ENCODE measurements around the gene EVI2A. TPM values are rescaled to one million over a fixed set of nuclear protein-coding genes. Genes with fewer than 3 reads are reported as not detected.
"Not testable (repeated sequence)": the region's sequence is repeated elsewhere in the genome, so short reads cannot be mapped to it uniquely, and the experiment has no call there.

EVI2A gene
- total RNA-seq, 1 experiment from 2014 or later = not detected

GRCh38 chr17:31293581-31293980 lies 27.8 kb downstream of the EVI2A start:
- H3K4me2 ChIP-seq = no peak overlapping the region
- H3F3A ChIP-seq (ENCODE audit: insufficient read depth, low read depth) = no peaks in the 10 kb centered on the region
- no peak for TF ChIP-seq CTCF (conservative IDR thresholded peaks at IDR 0.05)
- no peak for TF ChIP-seq EZH2 (IDR thresholded peaks at IDR 0.05; ENCODE audit: low read depth)
- H3K27ac ChIP-seq = no peak overlapping the region
- no peak overlapping the region for H3K4me3 ChIP-seq
- no peak for DNase-seq
- POLR2A ChIA-PET (ENCODE audit: unreplicated experiment) = no interaction called here
- H3K79me2 ChIP-seq (ENCODE audit: low read depth) = no peaks in the 10 kb centered on the region
- H3K9me2 ChIP-seq (ENCODE audit: insufficient read depth) = no peaks in the 10 kb centered on the region
- no peaks in the 10 kb centered on the region for H3K9me3 ChIP-seq (ENCODE audit: insufficient read depth, low read depth)
- intact Hi-C loops (cut with micrococcal nuclease; ENCODE audit: unreplicated experiment) = no loop called here
- 0 out of 2 replicates have a peak, but pooled peaks cover 5% of the 10 kb centered on the region for H4K20me1 ChIP-seq (ENCODE audit: insufficient read depth)
- H3K27me3 ChIP-seq (ENCODE audit: insufficient read depth, low read depth) = no peaks in the 10 kb centered on the region
- H2AFZ ChIP-seq = no peak overlapping the region
- CTCF ChIA-PET = no interaction called here
- no peaks in the 10 kb centered on the region for H3K4me1 ChIP-seq (replicated peaks; ENCODE audit: insufficient read depth)
- no TSS peak for BruUV-seq (replicated peaks)
- H3K36me3 ChIP-seq (ENCODE audit: low read depth) = no peaks in the 10 kb centered on the region

GRCh38 chr17:31291820-31292219 lies 29.6 kb downstream of the EVI2A start:
- no peak overlapping the region for H3K4me2 ChIP-seq
- 0 out of 2 replicates have a peak, but pooled peaks cover 5% of the 10 kb centered on the region for H4K20me1 ChIP-seq (ENCODE audit: insufficient read depth)
- no peak for DNase-seq
- intact Hi-C loops (cut with micrococcal nuclease; ENCODE audit: unreplicated experiment) = no loop called here
- no peaks in the 10 kb centered on the region for H3K9me3 ChIP-seq (ENCODE audit: insufficient read depth, low read depth)
- no peak overlapping the region for H3K4me3 ChIP-seq
- H2AFZ ChIP-seq = no peak overlapping the region
- ChIA-PET POLR2A (ENCODE audit: unreplicated experiment) (no interaction called here), CTCF (no interaction called here)
- no TSS peak for BruUV-seq (replicated peaks)
- TF ChIP-seq EZH2 (IDR thresholded peaks at IDR 0.05; ENCODE audit: low read depth) (no peak), CTCF (conservative IDR thresholded peaks at IDR 0.05) (no peak)
- no peaks in the 10 kb centered on the region for H3K36me3 ChIP-seq (ENCODE audit: low read depth)
- no peaks in the 10 kb centered on the region for H3K9me2 ChIP-seq (ENCODE audit: insufficient read depth)
- no peaks in the 10 kb centered on the region for H3K27me3 ChIP-seq (ENCODE audit: insufficient read depth, low read depth)
- H3K27ac ChIP-seq = no peak overlapping the region
- no peaks in the 10 kb centered on the region for H3K79me2 ChIP-seq (ENCODE audit: low read depth)
- H3K4me1 ChIP-seq (replicated peaks; ENCODE audit: insufficient read depth) = no peaks in the 10 kb centered on the region
- H3F3A ChIP-seq (ENCODE audit: insufficient read depth, low read depth) = no peaks in the 10 kb centered on the region

- no peak for TF ChIP-seq CTCF (conservative IDR thresholded peaks at IDR 0.05)
- no peak for TF ChIP-seq EZH2 (IDR thresholded peaks at IDR 0.05; ENCODE audit: low read depth)
- Histone ChIP-seq H3K27ac (no peak overlapping the region), H3K9me3 (ENCODE audit: insufficient read depth, low read depth) (no peaks in the 10 kb centered on the region), H3K79me2 (ENCODE audit: low read depth) (no peaks in the 10 kb centered on the region), H3F3A (ENCODE audit: insufficient read depth, low read depth) (no peaks in the 10 kb centered on the region), H3K4me2 (no peak overlapping the region), H2AFZ (no peak overlapping the region), H3K4me3 (no peak overlapping the region), H3K9me2 (ENCODE audit: insufficient read depth) (no peaks in the 10 kb centered on the region), H3K4me1 (replicated peaks; ENCODE audit: insufficient read depth) (no peaks in the 10 kb centered on the region), H4K20me1 (ENCODE audit: insufficient read depth) (no peaks in the 10 kb centered on the region), H3K36me3 (ENCODE audit: low read depth) (no peaks in the 10 kb centered on the region), H3K27me3 (ENCODE audit: insufficient read depth, low read depth) (no peaks in the 10 kb centered on the region)
- DNase-seq = no peak
- ChIA-PET POLR2A (ENCODE audit: unreplicated experiment) (no interaction called here), CTCF (no interaction called here)
- intact Hi-C loops (cut with micrococcal nuclease; ENCODE audit: unreplicated experiment) = no loop called here
- no TSS peak for BruUV-seq (replicated peaks)
Observed at GRCh38 chr17:31289790-31290189, 31.6 kb downstream of the EVI2A start.

DNA sequence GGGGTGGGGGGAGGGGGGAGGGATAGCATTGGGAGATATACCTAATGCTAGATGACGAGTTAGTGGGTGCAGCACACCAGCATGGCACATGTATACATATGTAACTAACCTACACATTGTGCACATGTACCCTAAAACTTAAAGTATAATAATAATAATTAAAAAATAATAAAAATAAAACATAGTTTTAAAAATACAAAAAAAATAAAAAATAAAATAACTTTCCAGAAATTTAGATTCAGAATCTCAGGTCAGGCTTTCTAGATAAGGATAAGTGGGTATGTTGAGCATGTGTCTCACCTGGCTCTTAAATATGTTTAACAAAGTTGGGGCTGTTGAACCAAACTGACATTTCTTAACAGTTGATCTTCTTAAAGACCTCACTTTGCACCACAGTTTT lies 33.5 kb downstream of the EVI2A start:
- BruUV-seq (replicated peaks); H4K20me1 ChIP-seq (ENCODE audit: insufficient read depth); H2AFZ ChIP-seq; H3K4me3 ChIP-seq; H3K79me2 ChIP-seq (ENCODE audit: low read depth); H3K36me3 ChIP-seq (ENCODE audit: low read depth); DNase-seq; H3K9me3 ChIP-seq (ENCODE audit: insufficient read depth, low read depth); H3K9me2 ChIP-seq (ENCODE audit: insufficient read depth); H3K4me2 ChIP-seq; POLR2A ChIA-PET (ENCODE audit: unreplicated experiment); CTCF ChIA-PET; H3K4me1 ChIP-seq (replicated peaks; ENCODE audit: insufficient read depth); H3K27me3 ChIP-seq (ENCODE audit: insufficient read depth, low read depth); H3F3A ChIP-seq (ENCODE audit: insufficient read depth, low read depth); H3K27ac ChIP-seq; intact Hi-C loops (cut with micrococcal nuclease; ENCODE audit: unreplicated experiment): not testable (repeated sequence)
